HCT116 (cell line): ENCODE data around the gene HMHB1. TPM values are rescaled to one million over a fixed set of nuclear protein-coding genes. Genes with fewer than 3 reads are reported as not detected.

ENCODE experiments used
- ATAC-seq: fragments of 200-7000 bp; cut with Tn5 transposase; 2 replicates; pipeline ENCODE4 v1.9.1; 2020; ENCODE audit warnings: mild to moderate bottlenecking, moderate library complexity
- BruUV-seq: library from RNA; stranded (reverse); fragments of 400-500 nt; replicated peaks from 2 replicates; lab custom pipeline; 2021; lab: Mats Ljungman, UMichigan
- CTCF ChIA-PET: fragments of 300-600 bp; sonication (Branson Sonifier 250); formaldehyde crosslinking; loops from one replicate; lab custom pipeline; 2021; ENCODE audit warnings: antibody characterized with exemption; lab: Charles Lee
- POLR2A ChIA-PET: fragments of 300-600, 350-600 bp; sonication (Branson Sonifier 250); formaldehyde crosslinking; loops from one replicate; lab custom pipeline; 2021; ENCODE audit warnings: antibody characterized with exemption; lab: Charles Lee
- RAD21 ChIA-PET, 2 experiments: fragments of 300-600 bp; sonication (Branson Sonifier 250); formaldehyde crosslinking; loops; one replicate each; lab custom pipeline; 2023; ENCODE audit warnings: low total read pairs in 2 of 2; ENCODE audit not compliant: uncharacterized antibody in 2 of 2, unreplicated experiment in 2 of 2, low non-redundant PET in 1 of 2; lab: Charles Lee
- DNase-seq: peaks from one replicate; pipeline ENCODE4 v3.0.0-alpha.2; 2010; ENCODE audit warnings: low read depth, low spot score
- H2AFZ ChIP-seq: fragments of 200-600 bp; shearing (Covaris generic), sonication (generic); 2 replicates; pipeline ENCODE4 v1.6.1; 2017; ENCODE audit warnings: low read depth, mixed run types, mixed read lengths, antibody characterized with exemption, low read length; ENCODE audit not compliant: poor library complexity, severe bottlenecking
- H3K27ac ChIP-seq: 2 replicates; pipeline ENCODE4 v1.5.1; 2012; ENCODE audit warnings: low read depth, low read length
- H3K27me3 ChIP-seq: fragments of 200-600 bp; sonication (generic); 2 replicates; pipeline ENCODE4 v1.6.1; 2016; ENCODE audit warnings: mixed run types, low read length, mixed read lengths; ENCODE audit not compliant: insufficient read depth
- H3K36me3 ChIP-seq, 2 experiments: fragments of 200-500 bp in 1 of 2; fragments of 200-600 bp in 1 of 2; sonication (Bioruptor generic) in 1 of 2; sonication (generic) in 1 of 2; 2 replicates each; pipeline versions ENCODE4 v1.5.1 to v1.6.1; 2014 to 2016; ENCODE audit warnings: low read length in 2 of 2, inconsistent platforms in 1 of 2, mixed read lengths in 1 of 2, mixed run types in 1 of 2; ENCODE audit not compliant: insufficient read depth in 2 of 2, control insufficient read depth in 1 of 2
- H3K4me1 ChIP-seq, 2 experiments: fragments of 200-600 bp in 1 of 2; sonication (generic) in 1 of 2; 2 replicates each; pipeline versions ENCODE4 v1.5.1 to v1.6.1; 2012 to 2017; ENCODE audit warnings: low read length in 2 of 2, inconsistent platforms in 1 of 2, mild to moderate bottlenecking in 1 of 2, mixed read lengths in 1 of 2, mixed run types in 1 of 2, moderate library complexity in 1 of 2; ENCODE audit not compliant: insufficient read depth in 2 of 2, control insufficient read depth in 1 of 2
- H3K4me2 ChIP-seq: fragments of 200-600 bp; sonication (generic); 2 replicates; pipeline ENCODE4 v1.6.1; 2017; ENCODE audit warnings: mixed run types, low read length, mixed read lengths
- H3K4me3 ChIP-seq, 2 experiments: fragments of 200-600 bp in 1 of 2; sonication (generic) in 1 of 2; replicated peaks in 1 of 2; 2 replicates each; pipeline ENCODE4 v1.5.1; 2011 to 2016; ENCODE audit warnings: low read length in 2 of 2, control low read depth in 1 of 2, low read depth in 1 of 2, mild to moderate bottlenecking in 1 of 2, mixed read lengths in 1 of 2, mixed run types in 1 of 2
- H3K79me2 ChIP-seq: fragments of 200-600 bp; sonication (generic); 2 replicates; pipeline ENCODE4 v1.6.1; 2017; ENCODE audit warnings: mild to moderate bottlenecking, mixed run types, low read length, moderate library complexity, mixed read lengths; ENCODE audit not compliant: insufficient read depth
- H3K9ac ChIP-seq: fragments of 200-600 bp; sonication (generic); 2 replicates; pipeline ENCODE4 v1.6.1; 2016; ENCODE audit warnings: low read length, mixed read lengths
- H3K9me2 ChIP-seq: fragments of 200-600 bp; sonication (generic), shearing (Covaris generic); 2 replicates; pipeline ENCODE4 v1.6.1; 2017; ENCODE audit warnings: mixed run types, mild to moderate bottlenecking, moderate library complexity; ENCODE audit not compliant: insufficient read depth
- H3K9me3 ChIP-seq, 2 experiments: fragments of 200-500 bp in 1 of 2; fragments of 200-600 bp in 1 of 2; sonication (Bioruptor generic) in 1 of 2; sonication (generic) in 1 of 2; 2 replicates each; pipeline ENCODE4 v1.6.1; 2014 to 2017; ENCODE audit warnings: low read length in 2 of 2, mixed read lengths in 2 of 2, inconsistent platforms in 1 of 2, low read depth in 1 of 2, mild to moderate bottlenecking in 1 of 2, mixed run types in 1 of 2, moderate library complexity in 1 of 2; ENCODE audit not compliant: control insufficient read depth in 1 of 2, insufficient read depth in 1 of 2
- H4K20me1 ChIP-seq: fragments of 200-600 bp; sonication (generic), shearing (Covaris generic); 2 replicates; pipeline ENCODE4 v1.6.1; 2017; ENCODE audit warnings: mixed run types, mild to moderate bottlenecking, moderate library complexity; ENCODE audit not compliant: insufficient read depth
- CBX3 ChIP-seq: IDR thresholded peaks from 2 replicates; pipeline ENCODE4 v1.6.1; 2012; ENCODE audit warnings: low read depth
- CTCF ChIP-seq, 3 experiments: fragments of 200-600 bp in 1 of 3; sonication (generic) in 1 of 3; IDR thresholded peaks in 2 of 3; conservative IDR thresholded peaks in 1 of 3; 2 replicates each; pipeline ENCODE4 v1.5.1; 2012 to 2017; ENCODE audit warnings: low read depth in 2 of 3, low read length in 2 of 3, antibody characterized with exemption in 1 of 3, borderline replicate concordance in 1 of 3, control low read depth in 1 of 3, mild to moderate bottlenecking in 1 of 3, mixed read lengths in 1 of 3, mixed run types in 1 of 3, moderate library complexity in 1 of 3; ENCODE audit not compliant: insufficient read depth in 1 of 3
- EGR1 ChIP-seq: IDR thresholded peaks from 2 replicates; pipeline ENCODE4 v1.6.1; 2012; ENCODE audit warnings: low read depth
- EZH2 ChIP-seq: fragments of 200-600 bp; sonication (generic); IDR thresholded peaks from 2 replicates; pipeline ENCODE4 v1.6.1; 2017; ENCODE audit warnings: antibody characterized with exemption, mixed run types
- EZH2phosphoT487 ChIP-seq: fragments of 200-600 bp; IDR thresholded peaks from 2 replicates; pipeline ENCODE4 v1.6.1; 2018; ENCODE audit warnings: antibody characterized with exemption, borderline replicate concordance
- MAX ChIP-seq: IDR thresholded peaks from 2 replicates; pipeline ENCODE4 v1.6.1; 2012
- POLR2A ChIP-seq: IDR thresholded peaks from 2 replicates; pipeline ENCODE4 v1.7.0; 2011; ENCODE audit warnings: borderline replicate concordance; ENCODE audit not compliant: insufficient read depth, insufficient read length; ENCODE audit errors: extremely low read depth
- SIN3A ChIP-seq: IDR thresholded peaks from 2 replicates; pipeline ENCODE4 v1.6.1; 2012; ENCODE audit warnings: low read depth
- YY1 ChIP-seq: IDR thresholded peaks from 2 replicates; pipeline ENCODE4 v1.6.1; 2011; ENCODE audit warnings: low read length, low read depth, moderate library complexity, mild to moderate bottlenecking; ENCODE audit not compliant: insufficient replicate concordance; ENCODE audit errors: extremely low read depth
- ZBTB33 ChIP-seq: IDR thresholded peaks from 2 replicates; pipeline ENCODE4 v1.6.1; 2011; ENCODE audit warnings: mild to moderate bottlenecking, low read length, moderate library complexity; ENCODE audit not compliant: insufficient replicate concordance; ENCODE audit errors: extremely low read depth
- ZNF274 ChIP-seq: fragments of 200-500 bp; sonication (Bioruptor generic); IDR thresholded peaks from 2 replicates; pipeline ENCODE4 v1.6.1; 2014; ENCODE audit warnings: mild to moderate bottlenecking, low read depth, low read length, inconsistent platforms
- intact Hi-C: fragments of 100-400 bp; cut with micrococcal nuclease; formaldehyde crosslinking; loops from 2 replicates; pipeline ENCODE4 v1.10.0; 2022
- total RNA-seq: library from RNA; stranded (reverse); gene quantifications from one replicate; pipeline ENCODE4 v1.2.1, GENCODE V29; 2021; ENCODE audit not compliant: unreplicated experiment

Gene HMHB1
- total RNA-seq, 1 experiment from 2014 or later: not detected

- POLR2A ChIA-PET: no interaction called here
- DNase-seq (no peak), ATAC-seq (no peak)
- no peak for TF ChIP-seq SIN3A
- TF ChIP-seq ZNF274: no peak
- TF ChIP-seq EGR1: no peak
- no peak for TF ChIP-seq MAX
- TF ChIP-seq POLR2A: no peak
- TF ChIP-seq EZH2phosphoT487: no peak
- RAD21 ChIA-PET: no interaction called here
- Histone ChIP-seq H3K27me3 (no peaks in the 10 kb centered on the region), H3K9me2 (no peaks in the 10 kb centered on the region), H3K9ac (no peak overlapping the region), H3K79me2 (no peaks in the 10 kb centered on the region), H3K4me3 (no peak overlapping the region), H4K20me1 (no peaks in the 10 kb centered on the region), H3K27ac (no peak overlapping the region), H3K36me3 (no peaks in the 10 kb centered on the region), H3K9me3 (no peaks in the 10 kb centered on the region), H2AFZ (no peak overlapping the region), H3K4me1 (no peaks in the 10 kb centered on the region), H3K4me2 (no peak overlapping the region)
- CTCF ChIA-PET: no interaction called here
- BruUV-seq: no TSS peak
- intact Hi-C loops: loop anchor here (10.0 kb wide), 1 partner anchor 309 kb away; no protein-coding TSS in a partner anchor
These were observed 24.3 kb downstream of the HMHB1 start for GRCh38 chr5:143836161-143836725.

GRCh38 chr5:143837306-143837848, 25.4 kb downstream of the HMHB1 start:
- Histone ChIP-seq H3K4me3 (no peak overlapping the region), H3K9me2 (no peaks in the 10 kb centered on the region), H3K36me3 (no peaks in the 10 kb centered on the region), H4K20me1 (no peaks in the 10 kb centered on the region), H3K27me3 (no peaks in the 10 kb centered on the region), H3K4me1 (no peaks in the 10 kb centered on the region), H3K9me3 (no peaks in the 10 kb centered on the region), H3K79me2 (no peaks in the 10 kb centered on the region), H3K27ac (no peak overlapping the region), H3K4me2 (no peak overlapping the region), H3K9ac (no peak overlapping the region), H2AFZ (no peak overlapping the region)
- ChIA-PET POLR2A (interaction anchor here (0.6 kb wide), 1 partner anchor 48 kb away, joined by 3 read pairs; no protein-coding TSS in a partner anchor), RAD21 (no interaction called here), CTCF (interaction anchor here (0.8 kb wide), 1 partner anchor 13 kb away, joined by 3 read pairs; no protein-coding TSS in a partner anchor)
- DNase-seq: no peak
- no TSS peak for BruUV-seq
- intact Hi-C loops: loop anchor here (10.0 kb wide), 1 partner anchor 307 kb away; no protein-coding TSS in a partner anchor
- ATAC-seq: no peak
- no peak for TF ChIP-seq CTCF (IDR thresholded peaks at IDR 0.05 in 2 of 3, conservative IDR thresholded peaks at IDR 0.05 in 1 of 3; ENCODE audit: borderline replicate concordance in 1 of 3, insufficient read depth in 1 of 3, low read depth in 2 of 3, low read length in 2 of 3)
- no peak for TF ChIP-seq EGR1
- no peak for TF ChIP-seq YY1
- no peak for TF ChIP-seq EZH2
- no peak for TF ChIP-seq CBX3
- no peak for TF ChIP-seq ZBTB33
